Inflammatory macrophage treated with lipopolysaccharide for 4 hours (primary cell): Measurements from ENCODE around the gene MGAT5.

Experiments used
- DNase-seq: peaks from one replicate; pipeline ENCODE4 v3.0.0-alpha.2; 2020

Gene MGAT5, protein sequence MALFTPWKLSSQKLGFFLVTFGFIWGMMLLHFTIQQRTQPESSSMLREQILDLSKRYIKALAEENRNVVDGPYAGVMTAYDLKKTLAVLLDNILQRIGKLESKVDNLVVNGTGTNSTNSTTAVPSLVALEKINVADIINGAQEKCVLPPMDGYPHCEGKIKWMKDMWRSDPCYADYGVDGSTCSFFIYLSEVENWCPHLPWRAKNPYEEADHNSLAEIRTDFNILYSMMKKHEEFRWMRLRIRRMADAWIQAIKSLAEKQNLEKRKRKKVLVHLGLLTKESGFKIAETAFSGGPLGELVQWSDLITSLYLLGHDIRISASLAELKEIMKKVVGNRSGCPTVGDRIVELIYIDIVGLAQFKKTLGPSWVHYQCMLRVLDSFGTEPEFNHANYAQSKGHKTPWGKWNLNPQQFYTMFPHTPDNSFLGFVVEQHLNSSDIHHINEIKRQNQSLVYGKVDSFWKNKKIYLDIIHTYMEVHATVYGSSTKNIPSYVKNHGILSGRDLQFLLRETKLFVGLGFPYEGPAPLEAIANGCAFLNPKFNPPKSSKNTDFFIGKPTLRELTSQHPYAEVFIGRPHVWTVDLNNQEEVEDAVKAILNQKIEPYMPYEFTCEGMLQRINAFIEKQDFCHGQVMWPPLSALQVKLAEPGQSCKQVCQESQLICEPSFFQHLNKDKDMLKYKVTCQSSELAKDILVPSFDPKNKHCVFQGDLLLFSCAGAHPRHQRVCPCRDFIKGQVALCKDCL

DNA sequence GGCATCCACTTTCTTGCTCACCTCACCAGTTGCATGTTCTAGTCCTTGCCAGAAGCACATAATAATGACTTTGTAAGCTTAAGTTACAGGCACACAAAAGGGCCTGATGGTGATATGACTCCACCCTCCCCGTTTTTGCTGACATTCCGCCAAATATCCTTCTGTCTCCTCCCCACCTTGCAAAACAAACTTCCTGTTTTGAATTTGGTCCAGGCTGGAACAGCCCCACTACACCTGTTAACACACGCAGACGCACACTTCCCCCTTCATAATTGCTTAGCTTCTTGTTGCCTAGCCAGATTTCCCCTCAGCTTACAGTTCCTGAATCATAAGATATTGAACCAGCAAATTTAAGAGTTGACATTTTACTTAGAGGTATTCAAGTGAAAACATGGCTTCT is at the start of gene MGAT5:
TSS of gene MGAT5 (plus strand) at position 269 of the 400 bp plus-strand sequence. CDS start 332 bp downstream, outside the sequence.
- DNase-seq = no peak

DNA sequence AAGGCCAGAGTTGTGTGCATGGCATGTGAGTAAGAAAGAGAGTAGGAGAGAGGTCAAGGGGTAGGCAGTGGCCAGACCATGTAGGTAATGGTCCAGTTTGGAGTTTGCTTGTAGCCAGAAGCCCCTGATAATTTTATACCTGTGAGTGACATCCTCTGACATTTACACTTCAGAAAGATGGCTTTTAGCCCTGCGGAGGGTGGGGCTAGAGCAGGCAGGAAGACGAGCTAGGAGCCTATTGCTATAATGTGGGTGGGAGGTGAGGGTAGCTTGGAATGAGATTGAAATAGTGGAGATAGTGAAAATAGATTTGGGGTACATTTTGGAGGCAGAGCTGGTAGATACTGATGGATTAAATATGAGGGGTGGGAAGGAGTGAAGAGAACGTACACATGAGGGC is 48.8 kb upstream of the MGAT5 start:
- no peak for DNase-seq

DNA sequence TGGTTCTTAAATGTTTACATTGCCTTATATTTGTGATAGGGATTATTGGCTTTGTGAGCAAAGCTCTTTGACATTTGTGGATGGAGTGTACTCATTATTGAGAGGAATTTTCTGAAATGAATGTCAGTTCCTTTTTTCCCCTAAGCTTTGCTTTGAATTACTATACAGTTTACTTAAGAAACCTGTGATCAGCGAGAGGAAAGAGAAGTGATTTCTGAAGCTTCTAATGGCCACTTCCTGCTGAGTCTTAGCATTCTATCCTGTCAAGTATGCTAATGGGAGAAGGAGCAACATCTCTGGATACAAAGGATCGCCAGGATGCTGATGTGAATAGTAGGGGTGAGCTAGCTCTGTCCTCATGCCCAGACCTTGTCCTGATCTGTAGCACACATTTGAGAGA is 47.8 kb upstream of the MGAT5 start:
- peak; percentile 79 for DNase-seq

DNA sequence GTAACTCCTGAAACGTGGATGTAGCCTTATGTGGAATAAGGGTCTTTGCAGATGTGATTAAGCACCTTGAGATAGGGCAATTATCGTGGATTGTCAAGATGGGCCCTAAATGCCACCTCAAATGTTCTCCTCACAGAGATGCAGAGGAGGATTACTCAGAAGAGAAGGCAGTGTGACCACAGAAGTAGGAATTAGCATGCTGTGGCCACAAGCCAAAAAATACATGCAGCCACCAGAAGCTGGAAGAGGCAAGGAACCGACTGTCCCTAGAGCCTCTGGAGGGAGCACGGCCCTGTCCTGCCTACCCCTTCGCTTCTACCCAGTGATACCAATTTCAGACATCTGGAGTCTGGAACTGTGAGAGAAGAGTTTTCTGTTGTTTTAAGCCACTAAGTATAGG is 47.3 kb upstream of the MGAT5 start:
- DNase-seq = peak; percentile 30

DNA sequence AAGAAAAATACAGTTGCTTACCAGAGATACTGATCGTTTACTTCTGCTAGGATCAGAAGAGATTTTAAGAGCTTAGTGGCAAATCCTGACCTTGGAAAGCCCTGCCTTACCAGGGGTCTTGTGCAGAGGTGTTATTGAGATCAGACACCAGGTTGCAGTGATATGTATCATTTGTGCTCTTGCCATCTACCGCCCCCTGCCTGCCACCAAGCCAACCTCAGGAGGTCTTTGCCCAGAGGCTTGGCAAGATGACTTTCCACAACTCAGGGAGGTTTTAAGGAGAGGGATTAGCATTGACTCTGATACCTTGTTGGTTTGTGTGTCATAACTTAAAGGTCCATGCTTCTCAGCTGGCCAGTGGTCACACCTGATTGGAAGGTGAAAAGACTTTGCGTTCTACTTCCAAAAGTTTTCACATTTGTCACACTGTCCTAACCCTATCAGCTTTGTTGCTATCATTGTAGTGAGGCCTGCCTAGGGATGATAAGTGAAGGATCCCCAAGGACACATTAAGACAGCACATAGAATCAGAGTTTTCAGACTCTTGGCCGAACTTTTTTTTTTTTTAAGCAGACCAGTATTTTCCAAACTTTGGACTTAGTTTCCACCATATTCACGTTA is 46.2 kb upstream of the MGAT5 start:
- DNase-seq = peak; percentile 47

DNA sequence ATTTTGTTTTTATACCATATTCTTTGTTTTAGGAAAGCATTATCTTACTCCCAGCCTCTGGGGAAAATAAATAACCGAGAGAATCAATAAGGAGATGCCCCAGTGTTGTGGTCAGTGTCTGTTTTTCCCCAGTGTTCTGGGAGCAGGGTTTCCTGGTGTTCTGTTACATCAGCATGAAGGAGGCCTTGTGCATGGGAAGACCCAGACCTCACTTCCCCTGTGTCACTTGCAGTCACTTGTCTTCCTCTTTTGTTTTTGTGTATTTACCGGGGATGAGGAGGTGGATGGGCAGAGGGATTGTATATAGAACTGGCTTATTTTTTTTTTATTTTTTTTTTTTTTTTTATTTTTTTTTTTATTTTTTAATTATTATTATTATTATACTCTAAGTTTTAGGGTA is 45.0 kb upstream of the MGAT5 start:
- DNase-seq = peak; percentile 76

DNA sequence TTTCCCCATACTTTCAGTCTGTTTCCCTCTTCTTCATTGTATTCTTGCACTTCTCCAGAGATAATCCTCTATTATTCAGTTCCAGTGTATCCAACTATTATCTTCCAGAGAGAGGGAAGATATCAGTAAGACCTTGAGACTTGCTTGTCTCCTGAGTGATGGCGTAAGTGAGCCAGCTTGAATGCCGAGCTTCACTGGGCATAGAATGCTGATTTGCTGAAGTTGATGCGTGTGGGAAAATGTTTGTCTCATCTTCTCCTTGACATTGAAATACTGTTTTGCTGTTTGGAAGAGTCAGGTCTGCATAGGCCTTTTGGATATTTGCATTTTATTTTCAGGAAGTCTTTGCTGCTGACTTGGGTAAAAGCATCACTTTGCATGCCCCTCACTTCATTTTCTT is 41.1 kb upstream of the MGAT5 start:
- DNase-seq = no peak

DNA sequence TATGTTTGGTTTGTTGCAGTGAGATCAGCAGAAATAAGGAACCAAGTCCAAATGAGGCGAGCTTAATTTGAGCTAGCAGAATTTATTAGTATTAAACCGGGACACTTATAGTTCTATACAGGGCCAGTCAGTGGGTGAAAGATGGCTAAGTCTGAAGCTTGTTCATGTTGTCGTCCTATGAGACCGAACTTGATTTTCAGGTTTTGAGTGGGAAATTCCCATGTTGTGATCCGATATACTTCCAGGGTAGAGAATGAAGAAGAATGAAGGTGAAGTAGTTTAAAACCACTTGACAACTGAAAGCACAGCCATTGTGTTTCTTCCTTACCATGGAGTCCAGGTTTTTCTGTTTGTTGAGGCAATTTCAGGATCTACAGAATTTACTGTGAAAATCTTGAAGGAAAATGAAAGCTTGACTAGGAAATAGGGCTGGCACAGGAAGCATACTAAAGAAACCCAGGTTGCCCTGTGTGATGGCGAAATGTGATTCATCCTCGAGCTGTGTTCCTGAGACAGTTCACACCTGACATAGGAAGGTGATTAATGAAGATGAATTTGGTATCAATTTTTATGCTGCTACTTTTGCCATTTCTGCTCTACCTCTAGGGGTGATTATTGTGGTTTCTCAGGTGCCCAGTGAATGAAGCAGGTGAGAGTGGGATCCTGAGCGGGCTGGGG is 37.6 kb upstream of the MGAT5 start:
- no peak for DNase-seq

DNA sequence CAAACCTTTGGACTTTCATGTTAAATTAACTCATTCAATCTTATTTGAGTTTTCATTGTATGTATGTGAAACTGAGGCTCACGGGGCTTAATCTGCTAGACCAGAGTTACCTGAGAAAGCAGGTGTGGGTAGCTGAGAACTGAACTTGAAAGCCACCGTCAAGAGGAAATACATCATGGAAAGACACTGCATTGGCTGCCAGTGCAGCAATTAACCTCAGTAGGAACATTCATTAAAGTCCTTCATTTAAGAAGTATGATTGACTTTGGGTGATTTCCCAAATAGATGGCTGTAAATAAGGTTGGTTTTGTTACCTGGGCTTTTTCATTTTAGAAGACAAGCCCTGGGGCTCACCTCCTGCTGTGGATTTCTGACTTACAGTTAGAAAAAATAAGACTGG is 36.5 kb upstream of the MGAT5 start:
- DNase-seq = no peak

DNA sequence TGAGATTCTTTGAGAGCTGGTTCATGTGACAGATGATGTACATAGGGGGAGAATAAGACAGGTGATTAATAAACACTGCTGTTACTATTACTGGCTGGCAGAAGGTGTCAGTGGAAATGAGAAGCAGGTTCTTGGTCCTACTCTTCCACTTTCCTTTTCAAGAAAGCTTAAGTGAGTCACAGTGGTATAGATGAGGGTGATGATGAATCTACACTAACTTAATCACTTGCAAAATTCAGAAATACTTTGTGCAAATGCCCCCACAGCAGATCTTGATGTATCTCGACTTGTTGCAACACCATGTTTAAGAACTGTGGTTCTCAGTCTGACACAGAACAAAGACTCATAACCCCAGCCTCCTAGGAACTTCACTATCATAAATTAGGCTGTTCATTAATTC is 35.9 kb upstream of the MGAT5 start:
- DNase-seq = peak; percentile 92

DNA sequence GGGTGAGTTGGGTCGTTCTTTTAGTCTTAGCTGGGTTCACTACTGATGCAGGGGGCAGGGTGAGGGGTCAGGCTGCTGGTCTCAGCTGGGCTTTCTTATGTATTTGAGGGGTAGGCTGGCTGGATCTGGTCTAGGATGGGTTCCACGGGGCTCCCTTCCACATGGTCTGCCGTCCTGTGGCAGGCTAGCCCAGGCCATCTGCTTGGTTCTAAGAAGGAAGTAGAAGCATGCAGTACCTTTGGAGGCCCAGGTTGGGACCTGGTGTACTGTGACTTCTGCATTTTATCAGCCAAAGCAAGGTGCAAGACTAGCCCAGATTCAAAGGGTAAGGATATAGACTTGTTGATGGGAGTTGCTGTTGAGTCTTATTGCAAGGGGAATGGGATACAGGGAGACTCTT is 35.5 kb upstream of the MGAT5 start:
- no peak for DNase-seq

DNA sequence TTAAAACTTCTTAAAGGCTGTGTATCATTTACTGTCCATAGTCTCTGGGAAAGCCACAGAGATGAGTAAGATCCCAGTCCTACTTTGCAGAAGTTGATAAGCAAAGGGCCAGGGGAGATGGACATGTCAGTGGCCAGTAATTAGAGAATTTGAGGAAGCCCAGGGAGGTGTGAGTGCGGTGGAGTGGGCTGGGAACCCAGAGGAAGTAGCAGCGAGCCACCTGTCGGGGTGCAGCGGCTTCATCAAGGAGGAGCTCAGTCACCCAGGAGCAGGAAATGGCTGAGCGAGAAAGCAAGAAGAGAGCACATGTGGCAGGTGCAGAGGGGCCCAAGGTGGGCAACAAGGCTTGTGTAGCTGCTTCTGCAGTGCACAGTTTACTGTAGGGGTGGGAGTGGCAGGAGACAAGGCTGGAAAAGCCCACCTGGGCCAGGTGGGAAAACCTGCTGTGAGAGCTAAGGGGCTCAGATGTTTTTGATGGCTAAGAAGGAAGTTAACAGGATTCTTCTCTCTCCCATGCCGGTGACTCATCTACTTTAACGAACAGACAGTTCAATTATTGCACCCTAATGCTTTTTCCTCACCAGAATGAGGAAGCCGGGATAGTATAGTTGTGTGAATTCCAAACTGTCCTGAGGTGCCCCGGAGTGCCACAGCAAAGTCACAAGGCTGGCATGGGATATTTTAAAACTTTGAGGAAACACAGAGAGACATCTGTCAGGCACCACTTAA is 34.8 kb upstream of the MGAT5 start:
- peak; percentile 89 for DNase-seq

DNA sequence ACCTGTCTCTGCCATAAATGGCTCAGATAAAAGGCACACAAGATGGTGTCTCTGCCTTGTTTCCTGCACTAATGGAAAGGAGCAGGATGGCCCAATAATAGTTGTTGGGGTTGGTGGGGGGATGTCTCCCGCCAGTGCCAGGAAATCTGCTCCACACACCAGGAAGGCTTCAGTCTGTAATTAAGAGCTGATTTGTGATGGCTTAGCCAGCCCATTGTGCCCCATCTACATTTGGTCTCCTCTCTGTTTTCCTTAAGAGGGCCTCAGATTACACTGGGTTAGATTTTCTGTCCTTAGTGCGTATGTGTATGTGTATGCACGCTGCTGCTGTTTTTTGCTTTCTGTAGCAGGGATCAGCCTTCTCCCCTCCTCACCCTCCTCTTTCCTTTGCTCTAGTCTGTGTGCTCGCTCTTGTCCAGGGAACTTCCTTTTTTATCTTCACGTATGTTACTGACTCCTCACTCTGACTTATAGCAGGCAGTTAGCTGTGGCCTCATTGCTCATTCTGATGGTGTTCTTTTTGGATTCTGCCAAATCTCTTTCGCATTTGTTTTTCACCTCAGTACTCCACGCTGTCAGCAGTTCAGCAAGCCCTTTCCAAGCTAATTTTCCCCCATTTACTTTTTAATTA is 33.4 kb upstream of the MGAT5 start:
- DNase-seq = peak; percentile 61

DNA sequence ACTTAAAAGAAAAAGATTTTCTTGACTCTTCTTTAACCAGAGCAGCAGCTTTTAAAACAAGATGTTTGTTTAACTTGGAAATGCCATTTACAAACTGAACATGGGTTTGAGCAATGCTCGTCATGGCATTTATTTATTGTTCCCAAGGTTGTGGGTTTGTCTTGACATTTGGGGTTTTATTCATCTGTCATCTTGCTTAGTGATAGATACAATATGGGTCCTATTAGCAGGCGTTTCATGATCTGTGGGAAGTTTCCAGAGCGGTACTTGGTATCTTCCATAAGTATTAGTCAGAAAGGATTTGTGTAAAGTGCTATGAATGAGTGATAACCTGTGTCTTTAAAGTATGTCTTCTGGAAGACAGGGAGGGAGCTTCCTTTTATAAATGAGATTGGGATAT is 29.9 kb upstream of the MGAT5 start:
- DNase-seq = no peak

DNA sequence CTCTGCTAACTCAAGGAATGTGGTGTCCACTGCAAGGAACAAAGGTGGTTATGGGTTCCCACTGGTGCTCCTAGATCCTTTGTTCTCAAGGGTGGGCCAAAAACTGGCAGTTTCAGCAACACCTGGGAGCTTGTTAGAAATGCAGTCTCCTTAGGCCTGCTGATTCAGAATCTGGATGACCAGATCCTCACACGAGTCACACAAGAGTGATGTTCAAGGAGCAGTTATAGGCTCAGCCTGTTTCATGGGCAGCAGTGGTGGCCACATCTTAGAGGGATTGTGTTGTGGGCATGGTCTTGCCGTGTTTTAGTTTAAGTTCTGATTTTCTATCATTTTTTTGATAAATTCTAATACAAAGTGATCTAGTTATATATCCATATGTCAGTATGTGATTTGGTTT is 28.7 kb upstream of the MGAT5 start:
- no peak for DNase-seq

DNA sequence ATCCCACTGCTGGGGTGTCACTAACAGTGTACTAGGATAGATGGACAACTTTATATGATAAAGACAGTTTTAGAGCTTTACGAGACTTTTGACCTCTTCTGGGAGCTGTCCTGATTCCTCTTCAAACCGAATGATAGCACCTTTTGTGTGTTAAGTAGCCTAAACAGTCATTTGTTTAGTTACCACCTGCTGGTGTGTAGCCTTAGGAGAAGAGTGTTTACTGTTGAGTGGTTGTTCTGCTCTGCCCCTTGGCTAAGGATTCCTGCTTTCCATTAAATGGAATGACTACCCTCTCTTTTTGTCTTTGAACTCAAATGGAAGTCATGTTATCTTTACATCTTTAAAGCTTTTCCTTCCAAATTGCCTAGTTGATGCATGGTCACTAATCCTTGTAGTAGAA is 28.0 kb upstream of the MGAT5 start:
- no peak for DNase-seq

DNA sequence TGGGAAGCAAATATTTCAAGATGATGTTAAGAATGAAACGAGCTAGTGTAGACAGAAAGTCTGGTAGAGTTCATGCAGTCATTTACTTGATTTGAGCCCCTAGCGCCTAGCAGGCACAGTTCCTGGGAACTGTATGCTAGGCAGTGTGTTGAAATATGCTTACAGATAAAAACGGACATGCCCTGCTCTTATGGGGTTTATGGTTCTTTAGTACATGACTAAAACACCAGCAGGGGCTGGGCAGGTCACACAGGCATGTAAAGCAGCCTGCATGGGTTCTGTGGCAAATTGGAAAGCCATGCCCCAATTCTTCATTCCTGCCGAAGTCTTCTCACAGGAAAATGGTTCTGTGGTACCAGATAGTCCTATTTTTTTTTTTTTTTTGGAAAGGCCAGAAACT is 27.3 kb upstream of the MGAT5 start:
- no peak for DNase-seq

DNA sequence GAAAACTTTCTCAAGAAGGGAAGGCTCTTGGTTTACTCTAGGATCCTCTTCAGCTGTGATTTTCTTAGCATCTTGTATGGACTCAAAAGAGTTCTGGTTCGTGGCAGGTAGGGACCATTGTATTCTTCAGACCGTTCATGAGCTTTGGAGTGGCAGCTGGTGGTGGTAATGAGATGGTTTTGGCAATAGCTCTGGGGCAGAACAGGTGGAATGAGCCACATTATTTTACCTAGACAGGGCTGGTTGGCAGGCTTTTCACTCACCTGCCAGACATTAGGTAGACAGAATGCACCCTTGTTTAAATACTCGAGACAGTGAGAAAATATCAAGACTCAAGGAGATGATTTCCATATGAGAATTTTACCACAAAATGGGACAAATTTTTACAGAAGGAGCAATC is 26.2 kb upstream of the MGAT5 start:
- DNase-seq = no peak

DNA sequence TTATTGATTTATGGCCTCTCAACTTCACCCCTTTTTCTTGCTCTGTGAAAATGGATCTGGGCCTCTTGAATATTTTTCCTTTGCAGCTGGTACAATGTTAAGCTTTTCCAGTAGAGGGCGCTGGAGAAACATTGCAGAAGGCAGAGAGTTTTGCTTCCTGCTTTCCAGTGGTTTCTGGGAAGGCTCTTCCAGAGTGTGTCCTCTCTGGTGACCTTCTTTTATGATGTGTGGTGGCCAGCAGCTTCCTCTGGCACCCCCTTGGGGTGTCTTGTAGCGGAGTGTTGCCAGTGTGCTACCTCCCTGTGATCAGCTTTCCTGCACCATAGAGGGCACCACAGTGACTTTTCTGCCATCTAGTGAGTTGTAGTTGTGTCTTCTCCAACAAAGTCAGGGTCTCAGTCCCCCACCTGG is 25.4 kb upstream of the MGAT5 start:
- peak; percentile 38 for DNase-seq

DNA sequence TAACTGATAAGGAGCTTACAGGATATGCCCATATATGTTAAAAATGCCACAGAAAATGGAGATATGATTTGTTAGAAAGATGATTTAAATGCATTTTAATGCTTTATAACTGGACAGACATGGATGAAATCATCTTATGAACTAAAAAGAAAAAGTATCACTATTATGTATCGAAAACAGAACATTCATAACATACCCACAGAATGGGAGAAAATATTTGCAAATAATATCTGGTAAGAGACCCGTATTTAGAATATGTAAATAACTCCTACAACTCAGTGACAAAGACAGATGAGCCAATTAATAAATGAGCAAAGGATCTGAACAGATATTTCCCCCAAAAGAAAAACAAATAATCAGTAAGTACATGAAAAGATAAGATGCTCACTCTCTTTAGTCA is 24.3 kb upstream of the MGAT5 start:
- no peak for DNase-seq

DNA sequence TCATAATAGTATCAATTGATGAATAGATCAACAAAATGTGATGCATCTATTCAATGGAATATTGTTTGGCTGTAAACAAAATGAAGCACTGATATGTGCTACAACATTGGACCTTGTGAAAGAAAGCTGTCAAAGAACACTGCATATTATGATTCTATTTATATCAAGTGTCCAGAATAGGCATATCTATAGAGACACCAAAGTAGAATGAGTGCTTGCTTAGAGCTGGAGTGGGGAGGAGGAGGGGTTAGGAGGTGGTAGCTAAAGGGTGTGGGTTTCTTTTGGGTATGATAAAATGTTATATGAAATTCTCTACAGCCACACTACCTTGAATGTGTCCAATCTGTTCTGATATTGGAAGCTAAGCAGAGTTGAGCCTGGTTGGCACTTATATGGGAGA is 23.0 kb upstream of the MGAT5 start:
- no peak for DNase-seq

DNA sequence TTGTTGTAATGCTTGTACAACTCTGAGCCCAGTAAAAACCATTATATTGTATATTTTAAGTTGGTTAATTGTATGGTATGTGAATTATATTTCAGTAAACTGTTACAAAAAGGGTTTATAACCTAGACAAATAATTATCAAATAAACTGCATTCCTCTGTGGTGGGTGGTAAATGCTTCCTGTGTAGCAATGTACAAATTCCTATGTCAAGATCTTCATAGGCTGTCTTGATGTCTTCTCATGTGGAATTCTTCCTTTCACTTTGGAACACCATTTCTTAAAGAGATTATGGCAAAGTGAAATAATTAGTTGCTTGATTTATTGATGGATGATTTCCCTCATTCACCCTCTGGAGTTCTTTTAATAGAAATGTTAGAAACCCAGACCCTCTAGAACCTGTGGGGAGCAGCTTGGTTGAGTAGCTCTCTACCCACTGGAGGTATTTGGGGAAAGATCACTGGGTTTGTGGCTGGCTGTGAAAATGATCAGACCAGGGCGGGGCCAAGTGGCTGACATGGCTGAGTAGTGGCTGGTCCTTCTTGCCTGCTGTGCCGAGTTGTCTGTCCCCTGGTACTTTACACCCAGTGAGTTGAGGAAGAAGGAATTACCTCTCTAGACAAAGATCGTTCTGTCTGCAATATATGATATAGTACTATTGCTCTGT is 22.4 kb upstream of the MGAT5 start:
- DNase-seq = no peak
